NCI-H2196 (cell line): Measurements from ENCODE around the gene GOLM1.
"Not testable (repeated sequence)": the region's sequence is repeated elsewhere in the genome, so short reads cannot be mapped to it uniquely, and the experiment has no call there.

Source experiments
- DNase-seq: peaks from one replicate; lab custom pipeline; 2025; ENCODE audit not compliant: unreplicated experiment; lab: John Stamatoyannopoulos, UW

Gene GOLM1

GRCh38 chr9:86091477-86091876, 7.9 kb downstream of the GOLM1 start:
- no peak for DNase-seq

DNA sequence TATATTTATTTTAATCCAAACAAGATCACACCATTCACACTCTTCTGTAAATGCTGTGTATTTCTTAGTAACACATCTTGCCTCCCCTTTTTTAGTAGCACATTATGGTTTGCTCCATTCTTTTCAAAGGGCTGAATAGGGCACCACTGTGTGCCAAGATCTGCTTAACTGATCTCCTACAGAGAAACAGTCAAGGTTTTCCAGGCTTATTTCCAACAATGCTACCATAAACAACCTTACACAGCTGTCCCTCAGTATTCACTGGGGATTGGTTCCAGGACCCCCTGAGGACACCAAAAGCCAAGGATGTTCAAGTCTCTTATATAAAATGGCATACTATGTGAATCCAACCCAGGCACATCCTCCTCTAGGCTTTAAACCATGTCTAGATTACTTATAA, 16.5 kb downstream of the GOLM1 start:
- DNase-seq, result peak; percentile 33

- DNase-seq, result no peak
Observed at GRCh38 chr9:86079865-86080469, 19.4 kb downstream of the GOLM1 start.

DNA sequence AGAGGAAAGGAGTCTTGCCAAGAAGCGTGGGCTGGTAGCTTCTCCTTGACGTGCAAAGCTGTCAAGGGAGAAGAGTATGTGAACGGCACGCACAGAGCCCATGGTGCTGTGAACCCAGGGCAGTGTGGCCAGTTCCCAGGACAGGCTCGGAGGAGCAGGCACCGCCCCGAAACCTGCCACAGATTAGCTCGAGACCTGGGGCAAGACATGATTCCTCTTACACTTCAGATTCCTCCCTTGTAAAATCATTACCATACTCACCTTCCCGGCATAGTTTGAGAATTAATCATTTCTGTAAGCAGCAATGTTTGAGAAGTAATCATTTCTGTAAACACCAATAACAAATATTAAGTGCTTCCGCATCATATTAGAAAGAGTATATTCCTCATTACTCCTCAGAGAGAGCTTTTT, 19.9 kb downstream of the GOLM1 start:
- no peak for DNase-seq

DNA sequence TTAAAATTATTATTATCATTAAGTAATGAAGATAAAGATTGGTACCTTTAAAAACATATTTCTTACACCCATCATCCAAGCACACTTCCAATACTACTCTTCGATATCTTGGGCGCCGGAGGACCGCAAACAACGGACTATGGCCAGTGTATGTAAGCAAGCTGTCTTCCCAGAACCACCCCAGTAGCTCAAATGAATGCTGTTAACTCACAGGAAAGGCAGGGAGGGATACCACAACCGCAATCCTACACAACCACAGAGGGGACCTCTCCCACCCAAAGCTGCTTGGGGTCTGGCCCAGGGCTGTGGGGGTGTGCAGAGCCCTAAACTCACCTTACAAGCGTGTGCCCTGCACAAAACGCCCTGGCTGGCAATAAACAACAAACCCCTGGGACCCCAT, 20.6 kb downstream of the GOLM1 start:
- no peak for DNase-seq

DNA sequence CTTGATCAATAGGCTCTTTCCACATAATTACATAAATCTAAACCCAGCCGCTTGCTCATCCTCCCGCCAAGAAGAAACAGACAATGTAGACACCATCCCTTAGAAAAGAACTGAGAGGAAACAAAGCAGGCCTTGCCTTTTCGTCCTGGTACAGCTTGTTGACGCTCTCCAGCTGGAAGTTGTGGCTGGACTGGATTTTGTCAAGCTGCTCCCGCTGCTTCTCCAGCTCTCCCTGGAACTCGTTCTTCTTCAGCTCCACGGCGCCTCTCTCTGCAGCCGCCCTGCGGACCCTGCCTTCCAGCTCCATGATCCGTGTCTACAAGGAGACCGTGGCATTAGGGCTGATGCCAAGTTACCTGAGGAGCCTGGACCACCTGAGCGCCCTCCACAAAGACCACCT, 22.1 kb downstream of the GOLM1 start:
- no peak for DNase-seq

DNA sequence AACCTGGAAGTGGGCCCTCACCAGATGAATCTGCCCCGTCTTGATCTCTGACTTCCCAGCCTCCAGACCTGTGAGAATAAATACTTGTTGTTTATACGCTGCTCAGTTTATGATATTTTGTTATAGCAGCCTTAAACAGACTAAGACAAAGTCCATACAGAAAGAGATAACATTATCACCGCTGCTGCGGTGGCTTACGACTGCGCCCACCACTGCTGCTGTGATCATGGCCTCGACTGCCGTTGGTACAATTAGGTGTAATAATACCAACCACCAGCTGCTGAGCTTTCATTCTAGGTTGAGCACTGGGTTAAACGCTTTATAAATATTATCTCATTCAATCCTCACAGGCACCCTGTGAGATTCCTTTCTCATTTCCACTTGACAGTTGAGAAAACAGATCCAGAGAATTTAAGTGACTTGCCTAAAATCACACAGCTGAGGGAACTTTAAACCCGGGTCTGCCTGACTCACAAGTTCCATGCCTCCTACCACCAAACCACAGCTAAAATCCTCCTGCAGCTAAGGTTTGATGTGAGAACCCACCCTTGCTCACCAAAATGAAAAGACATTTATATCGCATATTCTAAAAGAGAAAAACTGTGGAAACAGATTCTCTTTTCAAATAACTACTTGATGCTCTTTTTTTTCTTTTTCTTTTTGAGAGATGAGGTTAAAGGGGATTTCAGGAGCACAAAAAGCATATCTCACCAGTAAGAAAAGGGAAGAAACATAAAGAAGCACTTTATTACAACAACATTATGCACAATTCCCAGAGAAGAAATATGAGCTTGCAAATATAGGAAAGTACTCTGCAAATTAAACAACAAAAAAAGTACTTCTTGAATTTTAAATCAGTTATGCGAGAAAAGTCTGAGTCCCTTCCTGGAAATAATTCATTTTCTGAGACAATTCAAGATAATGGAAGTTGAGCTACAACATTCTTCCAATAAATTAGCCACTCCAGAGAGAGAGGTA, 23.9 kb downstream of the GOLM1 start:
- DNase-seq, result no peak

DNA sequence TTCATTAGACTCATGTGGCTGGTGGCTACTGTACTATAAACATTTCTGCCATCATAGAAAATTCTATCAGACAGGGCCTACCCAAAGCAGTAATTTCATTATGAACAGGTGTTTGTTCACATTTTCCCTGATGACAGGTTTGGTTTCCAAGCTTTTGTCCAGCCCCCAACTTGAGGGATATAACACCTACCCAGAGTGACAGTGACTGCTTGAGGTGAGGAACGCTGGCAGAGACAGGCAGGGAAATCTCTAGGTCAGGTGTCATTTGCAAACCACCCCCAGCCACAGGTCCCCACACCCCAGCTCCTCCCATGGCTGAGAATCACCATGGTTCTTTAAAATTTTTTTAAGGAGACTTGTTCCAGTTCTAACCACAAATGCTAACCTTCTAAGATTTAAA, 25.5 kb downstream of the GOLM1 start:
- DNase-seq, result no peak

- no peak for DNase-seq
Observed at GRCh38 chr9:86072394-86072877, 26.9 kb downstream of the GOLM1 start.

- DNase-seq, result no peak
Observed at GRCh38 chr9:86069206-86069869, 30.0 kb downstream of the GOLM1 start.

- no peak for DNase-seq
Observed at GRCh38 chr9:86064220-86064619, 35.1 kb downstream of the GOLM1 start.

DNA sequence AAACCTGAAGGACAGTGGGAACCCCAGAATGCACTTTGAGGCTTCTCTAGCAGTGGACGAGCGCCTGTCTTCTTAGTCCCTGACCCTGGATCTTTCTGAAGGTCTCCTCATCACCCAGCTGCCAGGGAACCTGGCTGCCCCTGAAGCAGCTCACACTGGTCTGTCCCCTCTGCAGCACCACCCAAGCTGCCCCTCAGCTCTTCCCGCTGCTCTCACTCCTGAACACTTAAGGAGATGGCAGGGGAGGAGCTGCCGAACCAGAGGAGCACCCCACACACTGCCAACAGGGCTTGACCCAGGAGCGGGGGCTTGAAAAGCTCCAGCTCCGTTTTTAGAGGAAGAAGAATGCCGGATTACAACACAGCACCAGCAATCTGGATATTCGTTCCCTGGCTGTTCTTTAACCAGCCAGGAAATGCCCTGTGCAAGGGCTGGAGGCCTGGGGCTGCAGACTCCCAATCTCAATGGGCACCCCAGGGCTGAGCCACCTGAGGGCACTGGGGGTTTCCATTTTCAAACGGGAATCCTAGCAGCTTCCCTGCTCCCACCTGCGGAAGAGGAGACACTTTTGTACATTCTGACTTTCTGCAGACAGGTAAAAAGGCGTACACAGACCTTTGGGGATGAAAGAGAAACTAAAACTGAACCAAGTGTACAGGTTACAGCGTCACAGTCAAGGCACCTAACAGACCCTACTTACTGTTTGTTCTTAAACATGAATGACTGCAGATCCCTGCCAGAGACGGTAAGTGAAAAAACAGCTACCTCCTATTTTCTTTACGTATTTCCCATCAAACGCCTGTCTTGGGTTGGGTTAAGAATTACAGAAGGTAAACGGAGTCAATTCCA, 36.3 kb downstream of the GOLM1 start:
- DNase-seq, result no peak

- DNase-seq, result no peak
Observed at GRCh38 chr9:86061972-86062739, 37.2 kb downstream of the GOLM1 start.

DNA sequence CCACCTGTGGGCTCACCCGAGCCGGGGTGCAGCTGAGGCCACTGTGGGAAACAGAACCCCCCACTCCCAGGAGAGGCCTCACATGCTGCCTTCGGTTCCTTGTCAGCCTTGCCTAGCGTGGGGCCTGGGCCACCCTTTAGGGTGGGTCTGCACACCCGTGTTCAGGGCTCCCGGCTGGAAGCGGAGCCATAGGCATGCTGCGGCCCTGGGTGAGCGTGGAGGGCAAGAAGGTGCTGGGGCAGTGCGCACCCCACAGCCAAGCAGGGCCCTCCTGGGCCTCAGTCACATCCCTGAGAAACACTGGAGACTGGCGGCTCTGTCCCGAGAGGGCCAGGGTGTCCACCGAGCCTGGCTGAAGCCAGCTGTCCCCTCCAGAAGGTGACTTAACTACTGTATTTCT, 41.9 kb downstream of the GOLM1 start:
- no peak for DNase-seq

GRCh38 chr9:86054695-86055094, 44.7 kb downstream of the GOLM1 start:
- DNase-seq, result no peak

DNA sequence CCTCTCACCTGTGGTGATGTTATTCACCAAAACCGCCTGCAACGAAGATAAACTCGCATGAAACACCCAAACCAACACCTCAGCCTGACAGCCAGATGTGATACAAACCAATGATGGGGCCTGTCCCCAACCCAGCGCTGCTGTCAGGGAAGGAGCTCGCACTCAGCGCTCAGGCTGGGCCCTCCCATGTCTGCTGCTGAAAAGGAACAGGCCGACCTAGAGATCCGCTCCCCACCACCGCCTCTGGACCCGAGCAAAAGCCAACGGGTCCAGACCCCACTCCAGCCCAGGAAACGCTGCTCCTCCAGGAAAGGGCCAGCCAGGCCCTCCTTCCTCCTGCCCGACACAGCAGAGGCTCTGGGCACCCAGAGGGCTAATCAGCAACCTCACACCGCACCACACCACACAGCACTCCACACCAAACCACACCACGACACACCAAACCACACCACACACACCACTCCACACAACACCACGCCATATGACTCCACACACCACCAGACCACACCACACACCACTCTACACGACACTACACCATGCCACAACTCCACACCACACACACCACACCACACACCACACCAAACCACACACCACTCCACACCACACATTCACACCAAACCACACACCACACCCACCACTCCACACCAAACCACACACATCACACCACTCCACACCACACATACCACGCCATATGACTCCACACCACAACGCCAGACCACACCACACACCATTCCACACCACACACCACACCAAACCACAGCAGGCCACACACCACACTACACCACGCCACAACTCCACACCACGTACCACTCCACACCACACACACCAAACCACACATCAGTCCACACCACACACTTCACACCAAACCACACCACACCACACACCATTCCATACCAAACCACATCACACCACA, 46.5 kb downstream of the GOLM1 start:
- DNase-seq, result no peak

GRCh38 chr9:86048018-86048742, 51.2 kb downstream of the GOLM1 start:
- not testable (repeated sequence) for DNase-seq

DNA sequence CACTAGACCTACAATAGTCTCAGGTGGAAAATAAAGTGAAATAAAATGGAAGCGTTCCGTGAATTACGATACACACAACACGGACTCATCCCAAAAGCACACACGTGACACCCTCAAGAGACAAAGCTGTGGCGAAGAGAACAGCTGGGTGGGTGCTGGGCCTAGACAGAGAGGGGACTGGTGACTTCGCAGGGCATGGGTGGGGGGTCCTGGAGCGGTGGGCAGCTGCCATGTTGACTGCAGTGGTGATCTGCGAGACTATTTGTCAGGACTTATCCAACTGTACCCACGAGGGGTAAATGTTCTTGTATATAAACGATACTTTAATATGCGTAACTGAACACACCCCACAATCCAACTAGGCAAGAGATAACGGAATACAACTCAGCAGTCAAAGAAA, 52.0 kb downstream of the GOLM1 start:
- DNase-seq, result no peak
